ENCODE results near the gene BAG5. TPM values are rescaled to one million over a fixed set of nuclear protein-coding genes. Genes with fewer than 3 reads are reported as not detected.

The BAG5 gene
- total and polyA plus RNA-seq, 4 experiments from 2014 or later = 33.1 to 39.5 (median 37.0) TPM

DNA sequence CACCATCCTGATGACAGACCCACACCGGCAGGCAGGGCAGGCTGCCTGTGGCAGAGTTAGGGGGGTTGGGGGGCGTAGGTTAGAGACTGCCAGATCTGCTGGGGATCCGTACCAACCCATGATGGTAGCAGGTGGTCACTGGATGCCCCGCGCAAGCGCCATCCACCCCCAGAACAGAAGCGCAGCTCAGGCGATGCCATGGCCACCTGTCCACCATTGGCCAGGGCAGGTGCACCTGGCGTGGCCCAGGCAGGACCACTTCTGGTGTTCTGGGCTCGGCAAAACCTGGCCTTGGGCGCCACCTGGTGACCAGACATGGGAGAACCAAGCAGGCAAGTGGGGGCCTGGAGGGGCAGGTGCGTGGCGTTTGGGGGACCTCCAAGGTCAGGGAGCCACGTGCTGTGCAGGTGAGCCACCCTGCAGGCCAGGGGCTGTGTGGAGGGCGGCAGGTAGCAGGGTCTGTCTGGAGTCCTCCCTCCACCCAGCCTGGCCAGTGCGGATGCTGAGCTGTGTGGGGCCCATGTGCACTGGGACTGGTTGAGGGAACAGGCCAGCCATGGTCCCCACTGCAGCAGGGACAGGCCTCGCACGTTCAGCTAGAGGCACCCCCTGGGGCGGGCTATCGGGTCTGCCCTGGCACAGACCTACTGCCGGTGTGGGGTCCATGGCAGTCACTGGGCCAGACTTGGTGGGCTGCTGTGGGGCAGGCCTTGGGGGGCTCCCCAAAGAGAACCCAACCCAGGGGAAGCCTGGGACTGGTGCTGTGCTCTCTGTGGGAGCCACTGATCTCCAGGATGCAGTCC lies 15.6 kb downstream of the BAG5 start:
- Mint-ChIP-seq H3K36me3 (no peaks in the 10 kb centered on the region), H3K4me1 (peaks cover 0 to 4% (median 2%) of the 10 kb centered on the region in 4 donors), H3K4me3 (peak overlapping the region in 1 of 8 donors; percentile 23), H3K27ac (no peak overlapping the region), H3K27me3 (peaks cover 0 to 2% of the 10 kb centered on the region in 2 donors), H3K9me3 (no peaks in the 10 kb centered on the region)
- POLR2A ChIA-PET (ENCODE audit: partially characterized antibody) = interaction anchor here (1.4 to 2.4 kb wide), 2 partner anchors 17 to 47 kb away, joined by 3 to 6 read pairs; partner anchors contain the start of gene TRMT61A
- Histone ChIP-seq H3K4me3 (ENCODE audit: low read length in 2 of 2) (no peak overlapping the region), H3K9me3 (ENCODE audit: control insufficient read depth in 1 of 2, low read length in 2 of 2) (no peaks in the 10 kb centered on the region), H3K27me3 (ENCODE audit: insufficient read depth, low read length) (no peaks in the 10 kb centered on the region), H3K27ac (ENCODE audit: low read depth, low read length) (no peak overlapping the region), H3K4me1 (ENCODE audit: insufficient read depth, low read length) (no peaks in the 10 kb centered on the region), H3K36me3 (ENCODE audit: insufficient read depth, low read length) (no peaks in the 10 kb centered on the region)
- CTCF ChIA-PET (ENCODE audit: partially characterized antibody) = interaction anchor here (0.9 to 9.0 kb wide), 11 partner anchors 10 to 442 kb away, joined by 3 to 78 read pairs (median 4); partner anchors contain the start of genes CKB and COA8
- peak; percentile 63 to 75 (median 71) for DNase-seq
- intact Hi-C loops (cut with micrococcal nuclease) = loop anchor here (1.0 kb wide), 2 partner anchors 29 to 47 kb away; no protein-coding TSS in a partner anchor

DNA sequence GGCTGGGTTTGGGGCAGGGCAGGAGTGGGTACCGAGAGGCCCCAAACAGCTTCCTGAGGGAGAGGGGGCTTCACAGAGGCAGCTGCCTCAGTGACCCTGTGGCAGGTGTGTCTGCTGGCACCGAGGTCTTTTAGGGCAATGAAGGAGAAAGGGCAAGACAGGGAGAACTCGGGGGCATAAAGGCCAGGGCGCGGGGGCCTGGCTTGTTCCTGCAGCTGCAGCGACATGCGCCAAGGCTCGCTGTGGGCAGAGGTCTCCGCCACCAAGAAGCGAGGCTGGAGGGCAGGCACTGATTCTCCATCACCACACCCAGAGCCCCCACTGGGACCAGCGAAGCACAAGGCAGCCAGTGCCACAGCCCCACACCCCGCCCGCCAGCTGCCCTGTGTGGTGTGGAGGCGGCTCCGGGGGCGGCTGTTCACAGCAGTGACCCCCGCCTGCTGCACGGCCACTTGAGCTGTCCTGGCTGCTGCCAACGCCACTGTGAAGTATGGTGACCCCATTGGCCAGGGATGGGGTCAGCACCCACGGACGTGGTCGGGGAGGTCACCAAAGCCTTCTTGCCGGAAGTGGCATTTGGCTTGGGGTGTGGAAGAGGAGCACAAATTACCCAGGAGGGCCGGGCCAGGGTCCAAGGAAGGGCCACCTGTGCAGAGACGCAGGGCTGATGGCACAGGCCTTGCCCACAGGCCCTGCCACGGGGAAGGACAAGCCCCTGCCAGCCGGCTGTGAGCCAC lies 16.4 kb downstream of the BAG5 start:
- Histone ChIP-seq H3K4me3 (ENCODE audit: low read length in 2 of 2) (no peak overlapping the region), H3K36me3 (ENCODE audit: insufficient read depth, low read length) (no peaks in the 10 kb centered on the region), H3K9me3 (ENCODE audit: control insufficient read depth in 1 of 2, low read length in 2 of 2) (no peaks in the 10 kb centered on the region), H3K27ac (ENCODE audit: low read depth, low read length) (no peak overlapping the region), H3K4me1 (ENCODE audit: insufficient read depth, low read length) (no peaks in the 10 kb centered on the region), H3K27me3 (ENCODE audit: insufficient read depth, low read length) (no peaks in the 10 kb centered on the region)
- Mint-ChIP-seq H3K27me3 (peaks cover 0 to 2% of the 10 kb centered on the region in 2 donors), H3K9me3 (no peaks in the 10 kb centered on the region), H3K4me3 (peak overlapping the region in 1 of 8 donors; percentile 23), H3K27ac (no peak overlapping the region), H3K36me3 (no peaks in the 10 kb centered on the region), H3K4me1 (peaks cover 0 to 3% (median 0%) of the 10 kb centered on the region in 4 donors)
- intact Hi-C loops (cut with micrococcal nuclease) = loop anchor here (1.0 kb wide), 2 partner anchors 28 to 46 kb away; no protein-coding TSS in a partner anchor
- DNase-seq = no peak
- ChIA-PET CTCF (ENCODE audit: partially characterized antibody) (interaction anchor here (1.2 to 9.0 kb wide), 5 partner anchors 9 to 48 kb away, joined by 3 to 78 read pairs (median 4); partner anchors contain the start of gene CKB), POLR2A (ENCODE audit: partially characterized antibody) (interaction anchor here (1.4 to 2.4 kb wide), 2 partner anchors 17 to 47 kb away, joined by 3 to 6 read pairs; partner anchors contain the start of gene TRMT61A)

DNA sequence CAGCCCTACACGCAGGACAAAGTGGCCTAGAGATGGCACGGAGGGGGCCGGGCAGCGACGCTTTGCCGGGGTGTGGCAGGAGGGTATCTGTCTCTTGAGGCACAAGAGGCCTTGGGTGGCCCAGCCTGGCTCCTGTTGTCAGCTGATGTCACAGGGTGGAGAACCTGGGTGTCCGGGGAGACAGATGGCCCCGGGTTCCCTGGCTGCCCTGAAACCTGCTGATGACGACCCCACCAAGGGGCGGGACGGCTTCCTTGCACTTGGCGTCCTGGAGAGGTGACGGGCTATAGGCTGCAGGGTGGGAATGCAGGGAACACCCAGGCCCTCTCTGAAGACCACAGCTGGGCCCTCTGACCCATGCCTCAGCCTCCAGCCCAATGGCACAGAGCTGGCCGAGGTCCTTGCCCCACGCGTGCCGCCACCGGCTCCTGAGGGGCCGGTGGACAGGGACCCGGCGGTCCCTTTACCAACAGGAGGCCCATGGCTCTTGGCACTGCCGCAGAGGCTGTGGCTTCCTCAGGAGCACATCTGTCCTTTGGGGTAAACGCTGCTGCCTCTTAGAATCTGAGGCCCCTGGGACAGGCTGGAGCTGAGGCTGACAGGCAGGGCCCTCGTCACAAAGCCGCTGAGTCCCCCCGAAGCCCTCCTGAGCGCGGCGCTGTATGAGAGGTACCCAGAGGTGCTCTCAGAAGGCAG lies 17.1 kb downstream of the BAG5 start:
- no peaks in the 10 kb centered on the region for H3K36me3 Mint-ChIP-seq
- H3K27ac Mint-ChIP-seq = no peak overlapping the region
- peaks cover 0 to 3% (median 0%) of the 10 kb centered on the region in 4 donors for H3K4me1 Mint-ChIP-seq
- no peak for DNase-seq
- Histone ChIP-seq H3K27ac (ENCODE audit: low read depth, low read length) (no peak overlapping the region), H3K27me3 (ENCODE audit: insufficient read depth, low read length) (no peaks in the 10 kb centered on the region), H3K36me3 (ENCODE audit: insufficient read depth, low read length) (no peaks in the 10 kb centered on the region), H3K4me3 (ENCODE audit: low read length in 2 of 2) (no peak overlapping the region), H3K9me3 (ENCODE audit: control insufficient read depth in 1 of 2, low read length in 2 of 2) (no peaks in the 10 kb centered on the region), H3K4me1 (ENCODE audit: insufficient read depth, low read length) (no peaks in the 10 kb centered on the region)
- CTCF ChIA-PET (ENCODE audit: partially characterized antibody) = interaction anchor here (1.2 to 9.0 kb wide), 3 partner anchors 14 to 47 kb away, joined by 3 to 78 read pairs (median 10); partner anchors contain the start of gene CKB
- POLR2A ChIA-PET (ENCODE audit: partially characterized antibody) = no interaction called here
- H3K9me3 Mint-ChIP-seq = no peaks in the 10 kb centered on the region
- H3K4me3 Mint-ChIP-seq = no peak overlapping the region
- intact Hi-C loops (cut with micrococcal nuclease) = no loop called here
- peaks cover 0 to 2% of the 10 kb centered on the region in 2 donors for H3K27me3 Mint-ChIP-seq

DNA sequence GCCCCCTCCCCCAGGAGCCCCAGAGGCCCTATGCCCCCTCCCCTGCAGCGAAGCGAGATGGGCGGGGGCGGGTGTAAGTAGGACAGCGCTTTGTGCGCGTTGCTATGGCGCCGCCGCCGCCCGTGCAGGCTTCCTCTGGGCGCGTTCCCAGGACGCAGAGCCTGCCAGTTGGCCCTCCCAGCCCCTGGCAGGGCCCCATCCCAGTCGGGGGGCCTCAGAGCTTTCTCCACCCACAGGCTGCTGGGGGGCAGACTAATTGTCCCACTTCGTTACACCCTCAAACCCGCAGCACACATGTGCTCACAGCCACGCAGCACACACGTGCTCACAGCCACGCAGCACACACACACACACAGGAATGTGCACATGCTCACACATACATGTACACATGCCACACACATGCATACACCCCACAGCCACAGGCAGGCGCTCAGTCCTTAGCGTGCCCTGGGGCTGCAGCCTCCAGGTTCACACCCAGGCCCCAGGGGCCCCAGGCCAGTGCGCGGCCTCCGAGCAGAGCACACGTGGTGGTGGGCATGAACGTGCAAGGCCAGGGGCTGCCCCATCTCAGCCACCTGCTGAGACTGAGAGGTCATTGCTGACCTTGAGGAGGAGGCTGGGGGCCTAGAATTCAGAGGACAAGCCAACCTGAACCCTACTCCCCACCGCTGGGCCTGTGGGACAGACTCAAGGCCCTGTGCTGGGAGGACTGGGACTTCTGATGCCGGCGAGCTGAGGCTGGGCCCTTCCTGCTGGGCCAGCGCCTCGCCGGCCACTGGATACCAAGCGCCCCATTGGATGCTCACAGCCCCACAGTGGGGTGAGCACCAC lies 17.9 kb downstream of the BAG5 start:
- H3K27me3 Mint-ChIP-seq = peaks cover 0 to 2% of the 10 kb centered on the region in 2 donors
- no peaks in the 10 kb centered on the region for H3K9me3 ChIP-seq (ENCODE audit: control insufficient read depth in 1 of 2, low read length in 2 of 2)
- H3K36me3 Mint-ChIP-seq = no peaks in the 10 kb centered on the region
- H3K4me3 Mint-ChIP-seq = peak overlapping the region in 1 of 8 donors; percentile 41
- no peaks in the 10 kb centered on the region for H3K27me3 ChIP-seq (ENCODE audit: insufficient read depth, low read length)
- H3K27ac ChIP-seq (ENCODE audit: low read depth, low read length) = no peak overlapping the region
- H3K27ac Mint-ChIP-seq = no peak overlapping the region
- no peak overlapping the region for H3K4me3 ChIP-seq (ENCODE audit: low read length in 2 of 2)
- H3K4me1 ChIP-seq (ENCODE audit: insufficient read depth, low read length) = no peaks in the 10 kb centered on the region
- intact Hi-C loops (cut with micrococcal nuclease) = no loop called here
- ChIA-PET POLR2A (ENCODE audit: partially characterized antibody) (no interaction called here), CTCF (ENCODE audit: partially characterized antibody) (interaction anchor here (3.1 to 9.0 kb wide), 2 partner anchors 26 to 46 kb away, joined by 10 to 78 read pairs; partner anchors contain the start of gene CKB)
- no peaks in the 10 kb centered on the region for H3K9me3 Mint-ChIP-seq
- no peak for DNase-seq
- no peaks in the 10 kb centered on the region for H3K36me3 ChIP-seq (ENCODE audit: insufficient read depth, low read length)
- H3K4me1 Mint-ChIP-seq = peaks cover 0 to 3% (median 0%) of the 10 kb centered on the region in 4 donors

DNA sequence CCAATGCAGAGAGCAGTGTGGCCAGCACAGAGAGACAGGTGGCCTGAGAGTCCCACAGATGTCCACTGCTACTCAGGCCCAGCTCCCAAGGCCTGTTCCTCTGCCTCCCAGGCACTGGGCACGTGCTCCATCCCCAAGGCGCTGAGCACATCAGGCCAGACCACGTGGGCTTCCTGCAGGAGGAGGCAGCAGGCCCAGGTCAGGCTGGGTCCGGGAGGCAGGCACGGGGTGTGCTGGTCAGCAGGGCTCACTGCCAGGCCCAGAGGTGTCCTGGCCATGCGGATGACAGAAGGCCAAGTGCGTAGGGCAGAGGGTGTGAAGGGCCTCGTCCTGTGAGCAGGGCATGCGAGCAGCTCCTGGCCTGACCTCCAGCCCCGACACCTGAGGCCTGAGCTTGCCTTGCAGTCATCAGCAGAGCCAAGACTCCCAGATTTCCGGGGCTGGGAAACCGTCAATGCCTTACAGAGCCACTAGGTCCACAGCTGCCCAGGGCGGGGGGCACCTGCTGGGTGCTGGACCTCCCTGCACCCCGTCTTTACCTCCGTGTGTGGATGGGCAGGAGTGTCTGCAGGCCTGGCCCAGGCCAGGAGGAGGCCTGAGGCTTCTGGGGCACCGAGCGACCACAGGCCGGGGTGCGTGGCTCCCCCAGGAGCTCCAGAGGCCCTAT lies 18.6 kb downstream of the BAG5 start:
- Mint-ChIP-seq H3K4me3 (no peak overlapping the region), H3K9me3 (no peaks in the 10 kb centered on the region), H3K27ac (no peak overlapping the region), H3K36me3 (no peaks in the 10 kb centered on the region), H3K27me3 (peaks cover 0 to 2% of the 10 kb centered on the region in 2 donors), H3K4me1 (peaks cover 0 to 3% (median under 1%) of the 10 kb centered on the region in 4 donors)
- Histone ChIP-seq H3K36me3 (ENCODE audit: insufficient read depth, low read length) (no peaks in the 10 kb centered on the region), H3K9me3 (ENCODE audit: control insufficient read depth in 1 of 2, low read length in 2 of 2) (no peaks in the 10 kb centered on the region), H3K4me1 (ENCODE audit: insufficient read depth, low read length) (no peaks in the 10 kb centered on the region), H3K27ac (ENCODE audit: low read depth, low read length) (no peak overlapping the region), H3K27me3 (ENCODE audit: insufficient read depth, low read length) (no peaks in the 10 kb centered on the region), H3K4me3 (ENCODE audit: low read length in 2 of 2) (no peak overlapping the region)
- CTCF ChIA-PET (ENCODE audit: partially characterized antibody) = interaction anchor here (9.0 kb wide), 1 partner anchor 25 kb away, joined by 78 read pairs; the partner anchor contains the start of gene CKB
- POLR2A ChIA-PET (ENCODE audit: partially characterized antibody) = no interaction called here
- intact Hi-C loops (cut with micrococcal nuclease) = no loop called here
- no peak for DNase-seq

DNA sequence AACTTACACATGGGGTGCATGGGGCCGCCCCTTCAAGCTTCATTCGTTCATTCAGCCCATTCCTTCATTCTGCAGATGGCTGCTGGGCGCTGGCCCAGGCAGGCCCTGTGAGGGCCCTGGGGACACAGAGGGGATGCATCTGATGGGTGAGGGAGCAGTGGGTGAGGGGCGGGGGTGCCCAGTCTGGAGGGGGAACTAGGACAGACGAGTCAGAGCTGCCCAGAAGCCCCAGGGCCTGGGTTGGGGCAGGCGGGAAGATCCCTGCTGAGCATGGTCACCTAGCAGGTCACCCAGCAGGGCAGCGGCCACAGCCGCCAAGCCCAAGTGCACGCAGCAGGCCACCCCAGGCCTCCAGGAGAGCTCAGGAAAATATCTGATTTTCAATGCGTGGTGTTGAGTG lies 19.3 kb downstream of the BAG5 start:
- Histone ChIP-seq H3K36me3 (ENCODE audit: insufficient read depth, low read length) (no peaks in the 10 kb centered on the region), H3K27ac (ENCODE audit: low read depth, low read length) (no peak overlapping the region), H3K9me3 (ENCODE audit: control insufficient read depth in 1 of 2, low read length in 2 of 2) (no peaks in the 10 kb centered on the region), H3K27me3 (ENCODE audit: insufficient read depth, low read length) (no peaks in the 10 kb centered on the region), H3K4me3 (ENCODE audit: low read length in 2 of 2) (no peak overlapping the region), H3K4me1 (ENCODE audit: insufficient read depth, low read length) (no peaks in the 10 kb centered on the region)
- intact Hi-C loops (cut with micrococcal nuclease) = no loop called here
- no peaks in the 10 kb centered on the region for H3K9me3 Mint-ChIP-seq
- ChIA-PET POLR2A (ENCODE audit: partially characterized antibody) (no interaction called here), CTCF (ENCODE audit: partially characterized antibody) (interaction anchor here (9.0 kb wide), 1 partner anchor 24 kb away, joined by 78 read pairs; the partner anchor contains the start of gene CKB)
- peaks cover 0 to 2% of the 10 kb centered on the region in 2 donors for H3K27me3 Mint-ChIP-seq
- H3K4me3 Mint-ChIP-seq = no peak overlapping the region
- no peaks in the 10 kb centered on the region for H3K36me3 Mint-ChIP-seq
- H3K4me1 Mint-ChIP-seq = peaks cover 0 to 3% (median under 1%) of the 10 kb centered on the region in 4 donors
- no peak overlapping the region for H3K27ac Mint-ChIP-seq
- DNase-seq = no peak

All from CD4-positive, alpha-beta memory T cell (primary cell).